ENCODE results near the gene MYL6B. TPM values are rescaled to one million over a fixed set of nuclear protein-coding genes. Genes with fewer than 3 reads are reported as not detected.

The MYL6B gene
- total and polyA plus RNA-seq, 2 donors (not counting 1 experiment from before 2014, with no cell fraction given) = 71.7 to 87.7 TPM

DNA sequence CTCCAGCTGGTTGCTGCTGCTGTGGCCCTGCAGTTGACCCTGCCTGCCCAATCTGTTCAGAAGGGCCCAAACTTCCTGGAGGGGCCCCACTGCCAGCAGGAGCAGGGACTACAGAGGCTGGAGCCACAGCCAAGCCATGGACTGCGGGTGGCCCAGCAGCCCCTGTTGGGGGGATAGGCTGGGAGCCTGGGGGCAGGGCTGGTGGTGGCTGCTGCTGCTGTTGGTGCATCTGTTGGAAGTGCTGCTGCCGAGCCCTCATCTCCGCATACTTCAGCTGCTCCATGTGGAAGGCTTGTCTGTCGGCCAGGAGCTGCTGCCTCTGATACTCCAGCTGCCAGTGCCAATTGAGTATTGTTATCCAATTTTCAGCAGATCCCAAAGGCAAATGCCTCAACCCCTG is 13.0 kb downstream of the MYL6B start:
- H3K4me2 ChIP-seq (ENCODE audit: extremely low read depth, insufficient read depth, low read length) = no peak overlapping the region
- H3K4me3 ChIP-seq (replicated peaks in 1 of 4; ENCODE audit: control extremely low read depth in 1 of 4, insufficient read depth in 1 of 4, low read depth in 3 of 4, low read length in 4 of 4) = no peak overlapping the region
- no peak for DNase-seq (ENCODE audit: low read depth in 2 of 2)
- TF ChIP-seq, protein P1, sequence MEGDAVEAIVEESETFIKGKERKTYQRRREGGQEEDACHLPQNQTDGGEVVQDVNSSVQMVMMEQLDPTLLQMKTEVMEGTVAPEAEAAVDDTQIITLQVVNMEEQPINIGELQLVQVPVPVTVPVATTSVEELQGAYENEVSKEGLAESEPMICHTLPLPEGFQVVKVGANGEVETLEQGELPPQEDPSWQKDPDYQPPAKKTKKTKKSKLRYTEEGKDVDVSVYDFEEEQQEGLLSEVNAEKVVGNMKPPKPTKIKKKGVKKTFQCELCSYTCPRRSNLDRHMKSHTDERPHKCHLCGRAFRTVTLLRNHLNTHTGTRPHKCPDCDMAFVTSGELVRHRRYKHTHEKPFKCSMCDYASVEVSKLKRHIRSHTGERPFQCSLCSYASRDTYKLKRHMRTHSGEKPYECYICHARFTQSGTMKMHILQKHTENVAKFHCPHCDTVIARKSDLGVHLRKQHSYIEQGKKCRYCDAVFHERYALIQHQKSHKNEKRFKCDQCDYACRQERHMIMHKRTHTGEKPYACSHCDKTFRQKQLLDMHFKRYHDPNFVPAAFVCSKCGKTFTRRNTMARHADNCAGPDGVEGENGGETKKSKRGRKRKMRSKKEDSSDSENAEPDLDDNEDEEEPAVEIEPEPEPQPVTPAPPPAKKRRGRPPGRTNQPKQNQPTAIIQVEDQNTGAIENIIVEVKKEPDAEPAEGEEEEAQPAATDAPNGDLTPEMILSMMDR (conservative IDR thresholded peaks at IDR 0.05 in 1 of 2, IDR thresholded peaks at IDR 0.05 in 1 of 2; ENCODE audit: low read depth in 1 of 2, low read length in 2 of 2) = no peak
- no peak for TF ChIP-seq EZH2 (IDR thresholded peaks at IDR 0.05; ENCODE audit: low read length, missing control alignments)
- H3K27me3 ChIP-seq (ENCODE audit: control insufficient read depth, insufficient read depth, low read length) = no peaks in the 10 kb centered on the region
- H3K27ac ChIP-seq (ENCODE audit: insufficient read depth, low read length) = no peak overlapping the region
- H3K79me2 ChIP-seq (ENCODE audit: control insufficient read depth, insufficient read depth, low read length) = peaks cover 17% of the 10 kb centered on the region
- H3K4me1 ChIP-seq (ENCODE audit: control insufficient read depth, extremely low read depth, insufficient read depth, low read length) = peaks cover 12% of the 10 kb centered on the region
- peaks cover 36% of the 10 kb centered on the region for H3K36me3 ChIP-seq (ENCODE audit: control insufficient read depth, insufficient read depth, low read length)
- no peaks in the 10 kb centered on the region for H3K9me3 ChIP-seq (ENCODE audit: control insufficient read depth, insufficient read depth, low read depth, low read length)
- H2AFZ ChIP-seq (ENCODE audit: low read length) = no peak overlapping the region
- no peak overlapping the region for H3K9ac ChIP-seq (ENCODE audit: insufficient read depth, low read length)
- peaks cover 1% of the 10 kb centered on the region for H4K20me1 ChIP-seq (ENCODE audit: control insufficient read depth, extremely low read depth, insufficient read depth, low read length)

- DNase-seq (ENCODE audit: low read depth in 2 of 2) = no peak
- H2AFZ ChIP-seq (ENCODE audit: low read length) = no peak overlapping the region
- H3K4me3 ChIP-seq (replicated peaks in 1 of 4; ENCODE audit: control extremely low read depth in 1 of 4, insufficient read depth in 1 of 4, low read depth in 3 of 4, low read length in 4 of 4) = no peak overlapping the region
- no peaks in the 10 kb centered on the region for H3K9me3 ChIP-seq (ENCODE audit: control insufficient read depth, insufficient read depth, low read depth, low read length)
- TF ChIP-seq EZH2 (IDR thresholded peaks at IDR 0.05; ENCODE audit: low read length, missing control alignments) = no peak
- H3K27me3 ChIP-seq (ENCODE audit: control insufficient read depth, insufficient read depth, low read length) = no peaks in the 10 kb centered on the region
- H3K79me2 ChIP-seq (ENCODE audit: control insufficient read depth, insufficient read depth, low read length) = no peaks in the 10 kb centered on the region
- H3K9ac ChIP-seq (ENCODE audit: insufficient read depth, low read length) = no peak overlapping the region
- no peaks in the 10 kb centered on the region for H4K20me1 ChIP-seq (ENCODE audit: control insufficient read depth, extremely low read depth, insufficient read depth, low read length)
- no peak overlapping the region for H3K4me2 ChIP-seq (ENCODE audit: extremely low read depth, insufficient read depth, low read length)
- H3K36me3 ChIP-seq (ENCODE audit: control insufficient read depth, insufficient read depth, low read length) = peaks cover 30% of the 10 kb centered on the region
- H3K27ac ChIP-seq (ENCODE audit: insufficient read depth, low read length) = no peak overlapping the region
- no peaks in the 10 kb centered on the region for H3K4me1 ChIP-seq (ENCODE audit: control insufficient read depth, extremely low read depth, insufficient read depth, low read length)
Observed at GRCh38 chr12:56169229-56169759, 16.9 kb downstream of the MYL6B start.

GRCh38 chr12:56172839-56173238 is 20.5 kb downstream of the MYL6B start:
- H3K4me2 ChIP-seq (ENCODE audit: extremely low read depth, insufficient read depth, low read length) = no peak overlapping the region
- no peak overlapping the region for H3K27ac ChIP-seq (ENCODE audit: insufficient read depth, low read length)
- no peaks in the 10 kb centered on the region for H4K20me1 ChIP-seq (ENCODE audit: control insufficient read depth, extremely low read depth, insufficient read depth, low read length)
- TF ChIP-seq, protein P1 (conservative IDR thresholded peaks at IDR 0.05 in 1 of 2, IDR thresholded peaks at IDR 0.05 in 1 of 2; ENCODE audit: low read depth in 1 of 2, low read length in 2 of 2) = no peak
- no peak for TF ChIP-seq EZH2 (IDR thresholded peaks at IDR 0.05; ENCODE audit: low read length, missing control alignments)
- H2AFZ ChIP-seq (ENCODE audit: low read length) = no peak overlapping the region
- no peaks in the 10 kb centered on the region for H3K27me3 ChIP-seq (ENCODE audit: control insufficient read depth, insufficient read depth, low read length)
- no peak for DNase-seq (ENCODE audit: low read depth in 2 of 2)
- peaks cover 26% of the 10 kb centered on the region for H3K36me3 ChIP-seq (ENCODE audit: control insufficient read depth, insufficient read depth, low read length)
- H3K4me1 ChIP-seq (ENCODE audit: control insufficient read depth, extremely low read depth, insufficient read depth, low read length) = no peaks in the 10 kb centered on the region
- H3K9me3 ChIP-seq (ENCODE audit: control insufficient read depth, insufficient read depth, low read depth, low read length) = no peaks in the 10 kb centered on the region
- H3K79me2 ChIP-seq (ENCODE audit: control insufficient read depth, insufficient read depth, low read length) = no peaks in the 10 kb centered on the region
- H3K4me3 ChIP-seq (replicated peaks in 1 of 4; ENCODE audit: control extremely low read depth in 1 of 4, insufficient read depth in 1 of 4, low read depth in 3 of 4, low read length in 4 of 4) = no peak overlapping the region
- H3K9ac ChIP-seq (ENCODE audit: insufficient read depth, low read length) = no peak overlapping the region

All from fibroblast of lung (primary cell).